Keratinocyte (primary cell): ENCODE results near the gene SLC8A1. TPM values are rescaled to one million over a fixed set of nuclear protein-coding genes. Genes with fewer than 3 reads are reported as not detected.
A peak's percentile ranks its signal among the peaks of the same experiment; 100 is the strongest.

ENCODE experiments used
- DNase-seq: peaks from one replicate; pipeline ENCODE4 v3.0.0-alpha.2; 2011; ENCODE audit warnings: low read depth, missing footprints, low spot score
- FAIRE-seq: peaks from 2 replicates; lab custom pipeline; 2011; peaks lifted over from hg19 to GRCh38; lab: Jason Lieb, UNC
- H2AFZ ChIP-seq: 2 replicates; pipeline ENCODE4 v1.6.0; 2012; ENCODE audit warnings: low read length, control low read depth, inconsistent platforms; ENCODE audit not compliant: control insufficient read depth
- H3K27ac ChIP-seq: 2 replicates; pipeline ENCODE4 v1.5.1; 2011; ENCODE audit warnings: low read length; ENCODE audit not compliant: control insufficient read depth, insufficient read depth
- H3K27me3 ChIP-seq: 3 replicates; pipeline ENCODE4 v1.6.0; 2011; ENCODE audit warnings: low read length; ENCODE audit not compliant: control insufficient read depth, insufficient read depth; ENCODE audit errors: extremely low read depth
- H3K36me3 ChIP-seq, 2 experiments: 2 replicates in 1 of 2; 3 replicates in 1 of 2; pipeline ENCODE4 v1.5.1; 2011; ENCODE audit warnings: low read length in 2 of 2, mild to moderate bottlenecking in 1 of 2; ENCODE audit not compliant: control insufficient read depth in 2 of 2, insufficient read depth in 2 of 2; ENCODE audit errors: extremely low read depth in 1 of 2
- H3K4me1 ChIP-seq: 3 replicates; pipeline ENCODE4 v1.5.1; 2011; ENCODE audit warnings: low read length; ENCODE audit not compliant: control insufficient read depth, insufficient read depth; ENCODE audit errors: extremely low read depth
- H3K4me2 ChIP-seq: 3 replicates; pipeline ENCODE4 v1.6.0; 2011; ENCODE audit warnings: low read depth, low read length; ENCODE audit not compliant: control insufficient read depth, insufficient read depth; ENCODE audit errors: extremely low read depth
- H3K4me3 ChIP-seq, 3 experiments: fragments of 200-600 bp in 1 of 3; sonication (generic) in 1 of 3; 2 replicates in 2 of 3; 3 replicates in 1 of 3; pipeline ENCODE4 v1.5.1; 2011 to 2016; ENCODE audit warnings: low read length in 3 of 3, mild to moderate bottlenecking in 3 of 3, control low read depth in 2 of 3, inconsistent platforms in 1 of 3, low read depth in 1 of 3, mixed read lengths in 1 of 3, mixed run types in 1 of 3, moderate library complexity in 1 of 3; ENCODE audit not compliant: control insufficient read depth in 2 of 3, insufficient read depth in 2 of 3; ENCODE audit errors: extremely low read depth in 1 of 3
- H3K79me2 ChIP-seq: 2 replicates; pipeline ENCODE4 v1.6.0; 2012; ENCODE audit warnings: low read length; ENCODE audit not compliant: control insufficient read depth, insufficient read depth
- H3K9ac ChIP-seq: 3 replicates; pipeline ENCODE4 v1.6.0; 2011; ENCODE audit warnings: low read length; ENCODE audit not compliant: control insufficient read depth, insufficient read depth; ENCODE audit errors: extremely low read depth
- H3K9me1 ChIP-seq: 3 replicates; pipeline ENCODE4 v1.6.0; 2011; ENCODE audit warnings: low read length; ENCODE audit not compliant: control insufficient read depth, insufficient read depth; ENCODE audit errors: extremely low read depth
- H3K9me3 ChIP-seq: 2 replicates; pipeline ENCODE4 v1.5.1; 2012; ENCODE audit warnings: low read depth, low read length; ENCODE audit not compliant: control insufficient read depth
- H4K20me1 ChIP-seq: 3 replicates; pipeline ENCODE4 v1.6.0; 2011; ENCODE audit warnings: low read length; ENCODE audit not compliant: control insufficient read depth, insufficient read depth; ENCODE audit errors: extremely low read depth
- EZH2 ChIP-seq: IDR thresholded peaks from one replicate; pipeline ENCODE4 v1.6.1; 2012; ENCODE audit warnings: inconsistent platforms, mild to moderate bottlenecking, low read length, moderate library complexity
- dilution Hi-C: fragments of 300-500 bp; cut with MboI; formaldehyde crosslinking; loops from one replicate; pipeline ENCODE4 v1.7.0; 2020; ENCODE audit warnings: low sequenced_read_pairs; ENCODE audit not compliant: extremely low pct_ligation_motif_present
- polyA plus RNA-seq, 5 experiments: library from polyadenylated mRNA; depleted of rRNA in 3 of 5; stranded (reverse) in 3 of 5; stranded (forward) in 1 of 5; unstranded in 1 of 5; fragments of >200 nt; gene quantifications; 1 replicate in 1 of 5; 2 replicates in 3 of 5; 3 replicates in 1 of 5; pipeline versions ENCODE4 v1.2.1 to v1.2.3, GENCODE V29; 2011 to 2012; ENCODE audit warnings: missing spikeins in 2 of 5, low read depth in 1 of 5, low replicate concordance in 1 of 5
- TF ChIP-seq, protein P1 (sequence below), 3 experiments: IDR thresholded peaks in 1 of 3; conservative IDR thresholded peaks in 1 of 3; optimal IDR thresholded peaks in 1 of 3; 2 replicates in 2 of 3; 3 replicates in 1 of 3; pipeline versions ENCODE3 to v1.5.1; 2011; ENCODE audit warnings: low read length in 3 of 3, mild to moderate bottlenecking in 3 of 3, moderate library complexity in 2 of 3, control low read depth in 1 of 3, inconsistent platforms in 1 of 3; ENCODE audit not compliant: insufficient read depth in 2 of 3; ENCODE audit errors: extremely low read depth in 1 of 3

Gene SLC8A1
- polyA plus RNA-seq, 1 donor (not counting 4 experiments of a cell fraction or from before 2014, with no cell fraction given), result 2.7 TPM

DNA sequence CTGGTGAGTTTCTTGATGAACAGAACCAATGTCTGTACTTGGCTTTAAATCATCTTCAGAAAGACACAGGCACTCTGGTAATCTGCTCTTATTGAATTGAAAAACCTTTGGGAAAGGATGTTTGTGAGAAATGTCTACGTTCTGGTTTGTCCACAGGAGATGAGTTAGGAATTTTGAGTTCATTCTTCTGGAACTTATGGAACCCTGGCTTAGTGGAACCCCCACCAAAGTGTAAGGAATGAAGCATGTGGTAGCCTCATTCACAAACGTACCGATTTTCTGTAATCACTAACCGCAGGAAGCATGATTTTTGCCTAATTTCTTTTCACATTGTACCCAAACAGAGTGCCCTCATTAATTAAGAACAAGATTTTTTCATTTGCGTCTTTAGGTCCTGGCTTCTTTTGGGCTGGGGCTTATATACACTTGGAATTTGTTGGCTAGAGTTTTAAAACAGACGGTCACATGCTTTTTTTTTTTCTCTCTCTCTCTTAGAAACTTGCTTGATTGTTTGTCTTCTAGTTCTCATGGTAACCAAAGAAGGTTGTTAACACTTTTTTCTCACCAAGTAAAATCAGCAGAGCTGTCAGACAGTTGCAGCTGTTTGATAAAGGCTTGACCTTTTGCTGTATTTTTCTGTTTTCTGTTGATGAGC lies 358.7 kb downstream of the SLC8A1 start:
- Histone ChIP-seq H3K27me3 (no peaks in the 10 kb centered on the region), H3K36me3 (no peaks in the 10 kb centered on the region), H3K9ac (no peak overlapping the region), H3K79me2 (no peaks in the 10 kb centered on the region), H3K4me1 (peaks cover 34% of the 10 kb centered on the region), H2AFZ (peak overlapping the region; percentile 2), H3K9me1 (no peaks in the 10 kb centered on the region), H3K4me2 (no peak overlapping the region), H3K27ac (no peak overlapping the region), H3K9me3 (no peaks in the 10 kb centered on the region), H4K20me1 (no peaks in the 10 kb centered on the region), H3K4me3 (no peak overlapping the region)
- dilution Hi-C loops, result no loop called here
- TF ChIP-seq EZH2, result no peak
- TF ChIP-seq, protein P1, sequence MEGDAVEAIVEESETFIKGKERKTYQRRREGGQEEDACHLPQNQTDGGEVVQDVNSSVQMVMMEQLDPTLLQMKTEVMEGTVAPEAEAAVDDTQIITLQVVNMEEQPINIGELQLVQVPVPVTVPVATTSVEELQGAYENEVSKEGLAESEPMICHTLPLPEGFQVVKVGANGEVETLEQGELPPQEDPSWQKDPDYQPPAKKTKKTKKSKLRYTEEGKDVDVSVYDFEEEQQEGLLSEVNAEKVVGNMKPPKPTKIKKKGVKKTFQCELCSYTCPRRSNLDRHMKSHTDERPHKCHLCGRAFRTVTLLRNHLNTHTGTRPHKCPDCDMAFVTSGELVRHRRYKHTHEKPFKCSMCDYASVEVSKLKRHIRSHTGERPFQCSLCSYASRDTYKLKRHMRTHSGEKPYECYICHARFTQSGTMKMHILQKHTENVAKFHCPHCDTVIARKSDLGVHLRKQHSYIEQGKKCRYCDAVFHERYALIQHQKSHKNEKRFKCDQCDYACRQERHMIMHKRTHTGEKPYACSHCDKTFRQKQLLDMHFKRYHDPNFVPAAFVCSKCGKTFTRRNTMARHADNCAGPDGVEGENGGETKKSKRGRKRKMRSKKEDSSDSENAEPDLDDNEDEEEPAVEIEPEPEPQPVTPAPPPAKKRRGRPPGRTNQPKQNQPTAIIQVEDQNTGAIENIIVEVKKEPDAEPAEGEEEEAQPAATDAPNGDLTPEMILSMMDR (optimal IDR thresholded peaks at IDR 0.05 in 1 of 3, IDR thresholded peaks at IDR 0.05 in 1 of 3, conservative IDR thresholded peaks at IDR 0.05 in 1 of 3; ENCODE audit: extremely low read depth in 1 of 3, insufficient read depth in 2 of 3, low read length in 3 of 3), result no peak
- DNase-seq (no peak), FAIRE-seq (peak; percentile 17)

GRCh38 chr2:40090044-40090443 lies 361.8 kb downstream of the SLC8A1 start:
- Histone ChIP-seq H3K27ac (no peak overlapping the region), H3K79me2 (no peaks in the 10 kb centered on the region), H2AFZ (no peak overlapping the region), H3K4me3 (no peak overlapping the region), H4K20me1 (no peaks in the 10 kb centered on the region), H3K27me3 (no peaks in the 10 kb centered on the region), H3K9me1 (no peaks in the 10 kb centered on the region), H3K4me2 (no peak overlapping the region), H3K4me1 (peaks cover 7% of the 10 kb centered on the region), H3K9me3 (no peaks in the 10 kb centered on the region), H3K36me3 (no peaks in the 10 kb centered on the region), H3K9ac (no peak overlapping the region)
- no peak for TF ChIP-seq EZH2
- TF ChIP-seq, protein P1 (optimal IDR thresholded peaks at IDR 0.05 in 1 of 3, IDR thresholded peaks at IDR 0.05 in 1 of 3, conservative IDR thresholded peaks at IDR 0.05 in 1 of 3; ENCODE audit: extremely low read depth in 1 of 3, insufficient read depth in 2 of 3, low read length in 3 of 3), result no peak
- DNase-seq (no peak), FAIRE-seq (no peak)
- dilution Hi-C loops, result no loop called here
